Heart left ventricle (tissue), 13 donors: ENCODE data around the gene SPSB1.

Experiments used
- CTCF ChIP-seq, 12 donors: fragments of 200-600 bp; sonication (generic) in 4 of 12; IDR thresholded peaks; one replicate each; pipeline versions ENCODE4 v1.5.0 to v1.8.0; 2018 to 2022; ENCODE audit warnings: antibody characterized with exemption in 12 of 12, mild to moderate bottlenecking in 5 of 12
- POLR2A ChIP-seq, 2 donors: fragments of 450-650 bp; IDR thresholded peaks; one replicate each; pipeline ENCODE4 v1.6.1; 2017; ENCODE audit warnings: antibody characterized with exemption in 2 of 2, mild to moderate bottlenecking in 2 of 2, moderate library complexity in 2 of 2
- donor health status: ischemic (EF 13 %, LVEDD 7.1; RV severe dilation, severe dysfunction).
- donor health status: DM: no; HTN: yes; CAD: no.
- donor health status: DM: no; HTN: no; CAD: no.
- donor health status: ischemic (EF 25% LVEDD 6.9; RV normal size, moderate dysfunction).
- donor health status: ischemic (EF 25% LVEDD 5.7; RV mildly dilated, moderate dysfunction).
- donor health status: ischemic (EF 35%, LVEDD 5.7; RV mildly dilated, moderate dysfunction).
- donor health status: nonischemic (EF 11% LVEDD 7.7; RV severe dilation, severe dysfunction).
- donor health status: DM: yes; HTN: yes; CAD: no.
- donor health status: PGD.
- donor health status: ischemic (EF 29% LVEDD 5.4; RV normal size, mild dysfunction).
- donor health status: nonischemic (EF 23%, LVEDD 6.1; RV moderate dilation, normal function).

GRCh38 chr1:9402256-9402616 lies 109.5 kb downstream of the SPSB1 start:
- TF ChIP-seq CTCF (IDR thresholded peaks at IDR 0.05) (no peak), POLR2A (IDR thresholded peaks at IDR 0.05) (no peak)
